GM21515 (cell line): Measurements from ENCODE around the gene SLC12A4.
"Not testable (repeated sequence)": the region's sequence is repeated elsewhere in the genome, so short reads cannot be mapped to it uniquely, and the experiment has no call there.

Experiments used
- ATAC-seq: cut with Tn5 transposase; IDR thresholded peaks from one replicate; pipeline ENCODE4 v1.9.1; 2021; ENCODE audit not compliant: unreplicated experiment

The SLC12A4 gene

GRCh38 chr16:67968400-67969253 is at the start of gene SLC12A4:
TSS of gene SLC12A4 (minus strand) at chr16:67968637. CDS start at chr16:67968553, 84 bp downstream.
- ATAC-seq, result peak; percentile 72

GRCh38 chr16:68015681-68016080 is 47.2 kb upstream of the SLC12A4 start, which contains the start of gene DPEP2NB:
TSS of gene DPEP2NB (minus strand) at chr16:68015911. CDS start at chr16:68015770, 141 bp downstream.
- ATAC-seq, result no peak

GRCh38 chr16:68013440-68013839 is 45.0 kb upstream of the SLC12A4 start:
- ATAC-seq, result no peak

GRCh38 chr16:68009872-68010271 is 41.4 kb upstream of the SLC12A4 start:
- ATAC-seq, result not testable (repeated sequence)

GRCh38 chr16:68009157-68009735 is 40.8 kb upstream of the SLC12A4 start:
- ATAC-seq, result no peak

GRCh38 chr16:68005786-68006286 is 37.4 kb upstream of the SLC12A4 start:
- no peak for ATAC-seq

GRCh38 chr16:68005211-68005610 is 36.8 kb upstream of the SLC12A4 start:
- ATAC-seq, result no peak

GRCh38 chr16:68003031-68003430 is 34.6 kb upstream of the SLC12A4 start:
- ATAC-seq, result no peak

- no peak for ATAC-seq
Observed at GRCh38 chr16:68000450-68000849, 32.0 kb upstream of the SLC12A4 start.

GRCh38 chr16:67999985-68000384 is 31.5 kb upstream of the SLC12A4 start:
- no peak for ATAC-seq

GRCh38 chr16:67998779-67999688 is 30.6 kb upstream of the SLC12A4 start, which contains the start of gene DPEP2:
TSS of gene DPEP2 (minus strand) at chr16:67999484. CDS start at chr16:67993212, 6,272 bp downstream.
- not testable (repeated sequence) for ATAC-seq

GRCh38 chr16:67998231-67998778 is 29.9 kb upstream of the SLC12A4 start:
- ATAC-seq, result not testable (repeated sequence)

GRCh38 chr16:67996666-67997065 is 28.2 kb upstream of the SLC12A4 start:
- ATAC-seq, result no peak

- ATAC-seq, result no peak
Observed at GRCh38 chr16:67995423-67995822, 27.0 kb upstream of the SLC12A4 start.

- not testable (repeated sequence) for ATAC-seq
Observed at GRCh38 chr16:67994040-67994408, 25.6 kb upstream of the SLC12A4 start.

GRCh38 chr16:67993207-67994039 is 25.0 kb upstream of the SLC12A4 start:
- ATAC-seq, result peak; percentile 65

GRCh38 chr16:67992661-67993206 is 24.3 kb upstream of the SLC12A4 start:
- ATAC-seq, result peak; percentile 5

- no peak for ATAC-seq
Observed at GRCh38 chr16:67990018-67990386, 21.6 kb upstream of the SLC12A4 start.

GRCh38 chr16:67989322-67990017 is 21.0 kb upstream of the SLC12A4 start:
- ATAC-seq, result no peak
